Mesendoderm (in vitro differentiated cells): ENCODE data around the gene JUNB.

Source experiments
- DNase-seq: peaks from one replicate; pipeline ENCODE4 v3.0.0; 2013
- H2AK5ac ChIP-seq: 2 replicates; pipeline ENCODE4 v1.6.1; 2013; ENCODE audit warnings: low read length, inconsistent platforms
- H2BK120ac ChIP-seq: 2 replicates; pipeline ENCODE4 v1.6.1; 2013; ENCODE audit warnings: low read depth, mild to moderate bottlenecking, low read length, moderate library complexity, mixed read lengths
- H2BK15ac ChIP-seq: replicated peaks from 2 replicates; pipeline ENCODE4 v1.6.1; 2013; ENCODE audit warnings: low read depth, mild to moderate bottlenecking, moderate library complexity
- H2BK5ac ChIP-seq: 2 replicates; pipeline ENCODE4 v1.6.1; 2013; ENCODE audit warnings: low read length, inconsistent platforms
- H3K18ac ChIP-seq: 2 replicates; pipeline ENCODE4 v1.6.1; 2013; ENCODE audit warnings: mild to moderate bottlenecking, low read length, mixed read lengths
- H3K23ac ChIP-seq: one replicate; pipeline ENCODE4 v1.6.1; 2013; ENCODE audit warnings: low read length
- H3K27ac ChIP-seq: 2 replicates; pipeline ENCODE4 v1.5.1; 2013; ENCODE audit warnings: low read depth, mild to moderate bottlenecking, inconsistent platforms, low read length, moderate library complexity
- H3K27me3 ChIP-seq: 2 replicates; pipeline ENCODE4 v1.6.1; 2013; ENCODE audit warnings: low read length, control low read depth, mild to moderate bottlenecking, inconsistent platforms; ENCODE audit not compliant: insufficient read depth, poor library complexity
- H3K36me3 ChIP-seq: 2 replicates; pipeline ENCODE4 v1.6.1; 2013; ENCODE audit warnings: low read length, inconsistent platforms; ENCODE audit not compliant: control insufficient read depth, insufficient read depth
- H3K4ac ChIP-seq: one replicate; pipeline ENCODE4 v1.6.1; 2013; ENCODE audit warnings: low read depth, mild to moderate bottlenecking, low read length, moderate library complexity
- H3K4me1 ChIP-seq: 2 replicates; pipeline ENCODE4 v1.6.1; 2013; ENCODE audit warnings: low read depth, low read length, inconsistent platforms; ENCODE audit not compliant: control insufficient read depth
- H3K4me2 ChIP-seq: 2 replicates; pipeline ENCODE4 v1.6.1; 2013; ENCODE audit warnings: low read length
- H3K4me3 ChIP-seq: 2 replicates; pipeline ENCODE4 v1.5.1; 2013; ENCODE audit warnings: mild to moderate bottlenecking, low read length
- H3K56ac ChIP-seq: one replicate; pipeline ENCODE4 v1.6.1; 2013; ENCODE audit warnings: low read length
- H3K79me1 ChIP-seq: 2 replicates; pipeline ENCODE4 v1.6.1; 2013; ENCODE audit warnings: low read length, inconsistent platforms
- H3K79me2 ChIP-seq: 2 replicates; pipeline ENCODE4 v1.6.1; 2013; ENCODE audit warnings: mild to moderate bottlenecking, low read length; ENCODE audit not compliant: control insufficient read depth, insufficient read depth
- H3K9ac ChIP-seq: 2 replicates; pipeline ENCODE4 v1.6.1; 2013; ENCODE audit warnings: low read length, inconsistent platforms
- H4K5ac ChIP-seq: one replicate; pipeline ENCODE4 v1.6.1; 2013; ENCODE audit warnings: low read length
- H4K8ac ChIP-seq: one replicate; pipeline ENCODE4 v1.6.1; 2013; ENCODE audit warnings: low read depth, mild to moderate bottlenecking, control low read depth, low read length, moderate library complexity
- WGBS: extraction: QIAGEN DNeasy Blood & Tissue Kit; methylation state at CpG from one replicate; pipeline ENCODE4 v1.1.7; 2013; ENCODE audit warnings: low lambda C conversion rate, missing lambda C conversion rate; ENCODE audit not compliant: insufficient coverage; ENCODE audit errors: extremely low coverage; 5-methylcytosine and 5-hydroxymethylcytosine counted together

Gene JUNB

DNA sequence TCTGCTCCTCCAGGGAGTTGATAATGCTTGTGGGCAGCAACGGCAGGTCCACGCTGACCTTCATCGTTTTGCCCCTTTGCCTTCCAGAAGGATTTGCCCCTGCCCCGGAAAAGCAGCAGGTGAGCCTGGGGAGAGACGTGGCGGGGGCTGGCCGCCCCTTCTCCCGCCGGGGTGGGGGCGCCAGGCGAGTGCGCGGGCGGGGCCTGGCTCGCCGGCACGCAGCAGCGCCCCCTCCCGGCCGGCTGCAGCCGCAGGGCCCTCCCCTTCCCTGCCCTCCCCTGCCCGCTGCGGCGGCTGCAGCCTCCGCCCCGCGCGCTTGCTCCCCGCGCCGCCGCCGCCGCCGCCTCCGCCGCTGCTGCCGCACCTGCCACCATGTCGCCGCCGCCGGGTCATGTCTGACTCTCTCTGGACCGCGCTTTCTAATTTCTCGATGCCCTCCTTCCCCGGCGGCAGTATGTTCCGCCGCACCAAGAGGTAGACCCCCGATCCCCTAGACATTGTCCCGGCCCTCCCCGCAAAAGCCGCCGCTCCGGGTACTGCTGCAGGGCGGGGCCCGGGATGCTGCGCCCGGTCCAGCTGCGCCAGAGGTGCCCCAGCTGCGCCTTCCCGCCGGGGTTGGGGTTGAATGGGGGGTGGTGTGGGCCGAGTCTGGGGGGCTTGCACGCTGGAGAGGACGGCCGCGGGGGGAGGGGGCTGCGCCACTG, 47.0 kb downstream of the JUNB start, which contains the start of gene MAST1:
MAST1 (plus strand) TSS at position 334 of the 704 bp plus-strand sequence; CDS start at position 392, 58 bp downstream.
- peak within 1 kb of the TSS; percentile 41 for H3K4ac ChIP-seq
- DNase-seq: peak; percentile 66

DNA sequence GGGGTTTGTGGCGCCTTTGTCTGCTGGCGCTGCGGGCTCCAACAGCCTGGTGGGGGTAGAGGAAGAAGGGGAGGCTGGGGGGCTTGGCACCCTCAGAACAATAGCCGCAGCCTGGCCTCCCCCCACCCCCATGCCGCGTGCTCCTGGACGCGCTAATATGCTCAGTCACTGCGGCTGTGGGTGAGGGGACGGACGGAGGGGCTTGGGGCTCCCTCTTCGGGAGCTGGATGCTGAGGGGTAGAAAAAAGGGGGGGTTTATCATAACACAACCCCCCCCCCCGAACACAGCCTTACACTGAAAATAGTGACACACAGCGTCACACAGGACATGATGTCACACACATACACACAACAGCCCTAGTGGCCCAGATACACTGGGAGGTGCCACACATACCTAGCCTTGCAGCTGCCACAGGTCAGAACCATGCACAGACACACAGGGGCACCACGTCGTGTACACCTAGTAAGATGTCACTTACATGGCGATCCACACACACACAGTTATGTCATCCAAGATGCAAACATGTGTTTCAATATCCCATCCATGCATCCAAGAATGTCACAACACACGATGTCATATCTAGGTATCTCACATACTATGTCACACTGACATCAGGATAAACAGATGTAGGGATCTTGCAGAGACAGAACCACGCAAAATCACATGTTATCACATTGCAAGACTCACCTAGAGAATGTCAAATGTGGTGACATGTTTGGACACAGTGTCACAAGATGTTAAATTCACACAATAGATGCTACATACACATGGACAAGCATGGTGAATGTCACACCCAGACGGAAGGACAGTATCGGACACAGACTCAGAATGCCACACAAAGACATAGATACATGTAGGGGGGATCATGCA, 47.8 kb downstream of the JUNB start:
- H4K5ac ChIP-seq: no peak overlapping the region
- peak overlapping the region; percentile 20 for H3K56ac ChIP-seq
- H2BK15ac ChIP-seq: no peak overlapping the region
- H3K79me1 ChIP-seq: no peaks in the 10 kb centered on the region
- no peak overlapping the region for H3K18ac ChIP-seq
- no peaks in the 10 kb centered on the region for H3K4me1 ChIP-seq
- H2BK120ac ChIP-seq: no peak overlapping the region
- H2BK5ac ChIP-seq: no peak overlapping the region
- no CpG with 5 or more reads among the region's 21 CpGs for WGBS
- no peak overlapping the region for H4K8ac ChIP-seq
- peak overlapping the region; percentile 3 for H3K4me2 ChIP-seq
- H3K36me3 ChIP-seq: no peaks in the 10 kb centered on the region
- H3K79me2 ChIP-seq: no peaks in the 10 kb centered on the region
- H3K27ac ChIP-seq: no peak overlapping the region
- H3K4me3 ChIP-seq: peak overlapping the region; percentile 38
- no peak for DNase-seq
- H3K27me3 ChIP-seq: no peaks in the 10 kb centered on the region
- H3K4ac ChIP-seq: peak overlapping the region; percentile 41
- H3K9ac ChIP-seq: peak overlapping the region; percentile 26
- no peak overlapping the region for H3K23ac ChIP-seq
- no peak overlapping the region for H2AK5ac ChIP-seq

More for the DNA sequence above, 47.0 kb downstream of the JUNB start, which contains the start of gene MAST1:
- H3K36me3 ChIP-seq: no peaks in the 10 kb centered on the region
- no peaks in the 10 kb centered on the region for H3K4me1 ChIP-seq
- no peak within 1 kb of the TSS for H3K23ac ChIP-seq
- no peak within 1 kb of the TSS for H3K18ac ChIP-seq
- no peak within 1 kb of the TSS for H2BK15ac ChIP-seq
- peak within 1 kb of the TSS; percentile 38 for H3K4me3 ChIP-seq
- no peaks in the 10 kb centered on the region for H3K79me2 ChIP-seq
- H2BK5ac ChIP-seq: no peak within 1 kb of the TSS
- H3K4me2 ChIP-seq: peak within 1 kb of the TSS; percentile 47
- no peak within 1 kb of the TSS for H4K5ac ChIP-seq
- H2BK120ac ChIP-seq: no peak within 1 kb of the TSS
- no peak within 1 kb of the TSS for H3K27ac ChIP-seq
- peak within 1 kb of the TSS; percentile 50 for H3K9ac ChIP-seq
- H3K27me3 ChIP-seq: no peaks in the 10 kb centered on the region
- H3K79me1 ChIP-seq: no peaks in the 10 kb centered on the region
- no CpG with 5 or more reads among the region's 69 CpGs for WGBS
- H3K56ac ChIP-seq: peak within 1 kb of the TSS; percentile 69
- H2AK5ac ChIP-seq: no peak within 1 kb of the TSS
- no peak within 1 kb of the TSS for H4K8ac ChIP-seq

DNA sequence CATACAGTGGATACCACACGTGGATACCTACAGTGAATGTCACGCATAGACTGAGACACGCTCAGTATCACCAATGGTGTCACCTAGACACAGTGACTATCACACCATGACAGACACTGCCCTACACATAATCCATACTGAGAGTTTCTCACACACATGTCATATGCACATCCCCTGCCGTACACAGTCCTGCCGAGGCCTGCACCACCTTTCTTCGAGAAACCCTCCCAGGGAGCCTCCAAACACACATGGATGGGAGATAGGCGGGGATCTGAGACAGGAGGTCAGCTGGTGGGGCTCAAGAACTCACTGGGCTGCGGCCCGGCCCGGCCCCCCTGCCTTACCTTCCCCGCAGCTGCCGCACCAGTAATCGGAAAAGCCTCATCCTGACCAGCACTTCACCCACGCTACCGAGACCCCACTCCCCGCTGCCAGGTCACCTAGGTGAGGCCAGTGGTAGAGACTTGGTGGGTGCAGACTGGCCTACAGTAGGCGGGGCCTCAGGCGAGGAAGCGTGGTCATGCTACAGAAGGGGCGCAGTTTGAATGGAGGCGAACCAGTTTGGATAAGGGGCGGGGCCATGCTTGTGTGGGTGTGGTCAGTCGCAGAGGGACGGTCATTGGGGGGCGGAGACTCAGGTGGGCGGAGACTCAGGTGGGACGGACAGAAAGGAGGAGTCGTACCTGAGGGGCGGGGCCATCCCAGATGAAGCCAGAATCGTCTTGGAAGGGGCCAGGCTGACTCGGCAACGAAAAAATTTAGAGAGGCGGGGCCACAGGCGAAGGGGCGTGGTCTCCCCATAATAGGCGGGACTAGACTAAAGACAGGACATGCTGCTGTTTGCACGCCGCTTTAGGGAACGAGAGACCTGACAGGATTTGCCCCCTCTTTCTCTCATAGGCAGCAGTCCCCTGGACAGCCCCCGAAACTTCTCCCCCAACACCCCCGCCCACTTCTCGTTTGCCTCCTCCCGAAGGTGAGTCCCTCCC, 49.1 kb downstream of the JUNB start:
- DNase-seq: peak; percentile 98
- Histone ChIP-seq H3K18ac (no peak overlapping the region), H3K4me2 (peak overlapping the region; percentile 43), H3K36me3 (no peaks in the 10 kb centered on the region), H3K56ac (peak overlapping the region; percentile 72), H3K4ac (no peak overlapping the region), H3K9ac (peak overlapping the region; percentile 47), H2AK5ac (no peak overlapping the region), H4K5ac (no peak overlapping the region), H3K79me1 (no peaks in the 10 kb centered on the region), H3K4me3 (peak overlapping the region; percentile 12), H2BK15ac (no peak overlapping the region), H2BK5ac (no peak overlapping the region), H2BK120ac (no peak overlapping the region), H3K27me3 (no peaks in the 10 kb centered on the region), H3K79me2 (no peaks in the 10 kb centered on the region), H4K8ac (no peak overlapping the region), H3K4me1 (no peaks in the 10 kb centered on the region), H3K23ac (no peak overlapping the region), H3K27ac (no peak overlapping the region)
- no CpG with 5 or more reads among the region's 43 CpGs for WGBS

DNA sequence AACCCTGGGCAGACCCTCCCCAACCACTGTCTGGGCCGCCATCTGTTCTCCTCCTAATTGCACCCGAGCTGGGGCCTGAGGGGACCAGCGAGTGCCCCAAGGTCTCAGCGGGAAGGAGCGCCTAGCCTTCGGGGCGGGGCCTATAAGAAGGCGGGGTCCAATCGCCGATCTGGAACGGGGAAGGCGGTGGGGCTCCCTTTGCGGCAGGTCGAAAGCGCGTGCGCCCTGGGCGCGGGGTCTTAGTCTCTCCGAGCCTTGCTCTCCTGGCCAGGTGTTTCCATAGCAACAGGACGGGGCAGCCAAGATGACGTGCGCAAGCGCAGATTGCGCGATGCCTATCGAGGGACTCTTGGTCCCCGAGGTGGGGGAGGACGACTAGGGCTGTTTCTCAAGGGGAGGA, 49.8 kb downstream of the JUNB start:
- H3K79me2 ChIP-seq: no peaks in the 10 kb centered on the region
- no peaks in the 10 kb centered on the region for H3K36me3 ChIP-seq
- no peak overlapping the region for H3K27ac ChIP-seq
- H3K9ac ChIP-seq: peak overlapping the region; percentile 47
- no peaks in the 10 kb centered on the region for H3K4me1 ChIP-seq
- peak overlapping the region; percentile 12 for H3K4me3 ChIP-seq
- H3K27me3 ChIP-seq: no peaks in the 10 kb centered on the region
- no peak overlapping the region for H3K4ac ChIP-seq
- peak; percentile 98 for DNase-seq
- H3K56ac ChIP-seq: peak overlapping the region; percentile 66
- H2AK5ac ChIP-seq: no peak overlapping the region
- no peak overlapping the region for H4K8ac ChIP-seq
- H3K23ac ChIP-seq: no peak overlapping the region
- no peak overlapping the region for H3K18ac ChIP-seq
- H3K79me1 ChIP-seq: no peaks in the 10 kb centered on the region
- no peak overlapping the region for H4K5ac ChIP-seq
- no CpG with 5 or more reads among the region's 29 CpGs for WGBS
- no peak overlapping the region for H2BK15ac ChIP-seq
- no peak overlapping the region for H2BK5ac ChIP-seq
- H3K4me2 ChIP-seq: peak overlapping the region; percentile 39
- H2BK120ac ChIP-seq: no peak overlapping the region

DNA sequence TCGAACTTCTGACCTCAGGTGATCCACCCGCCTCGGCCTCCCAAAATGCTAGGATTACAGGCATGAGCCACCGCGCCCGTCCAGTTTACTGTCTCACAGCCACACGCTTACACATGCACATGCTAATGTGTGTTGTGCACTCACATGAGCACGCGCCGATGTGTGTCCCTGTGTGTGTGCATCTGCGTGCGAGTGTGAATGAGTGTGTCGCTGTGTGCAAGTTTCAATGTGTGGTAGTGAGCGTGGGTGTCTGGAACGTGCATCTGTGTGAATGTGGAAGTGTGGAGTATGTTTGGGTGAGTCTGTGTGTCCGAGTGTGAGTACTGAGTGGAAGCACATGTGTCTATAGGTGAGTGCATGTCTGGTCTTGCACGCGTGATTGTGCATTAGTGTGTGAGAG, 51.2 kb downstream of the JUNB start:
- Histone ChIP-seq H2BK15ac (no peak overlapping the region), H3K79me1 (no peaks in the 10 kb centered on the region), H3K4me1 (no peaks in the 10 kb centered on the region), H3K27ac (no peak overlapping the region), H3K9ac (no peak overlapping the region), H4K5ac (no peak overlapping the region), H2AK5ac (no peak overlapping the region), H3K4me2 (no peak overlapping the region), H3K56ac (no peak overlapping the region), H3K4ac (no peak overlapping the region), H3K18ac (no peak overlapping the region), H2BK5ac (no peak overlapping the region), H3K79me2 (no peaks in the 10 kb centered on the region), H4K8ac (no peak overlapping the region), H3K23ac (no peak overlapping the region), H2BK120ac (no peak overlapping the region), H3K36me3 (no peaks in the 10 kb centered on the region), H3K4me3 (no peak overlapping the region), H3K27me3 (no peaks in the 10 kb centered on the region)
- WGBS: 100% methylated on average over 1 of the region's 18 CpGs
- no peak for DNase-seq
